ENCODE measurements around the gene FAAH2. TPM values are rescaled to one million over a fixed set of nuclear protein-coding genes. Genes with fewer than 3 reads are reported as not detected.
"Not testable (repeated sequence)": the region's sequence is repeated elsewhere in the genome, so short reads cannot be mapped to it uniquely, and the experiment has no call there.

Gene FAAH2
- total RNA-seq, 5 donors from 2014 or later (not counting 1 experiment from before 2014, with no cell fraction given) = 7.5 to 14.4 (median 10.4) TPM

GRCh38 chrX:57267308-57267707 is 19.2 kb upstream of the FAAH2 start:
- ATAC-seq (replicated peaks in 1 of 4) (no peak), DNase-seq (no peak)
- POLR2A ChIA-PET = no interaction called here
- no peak overlapping the region for H3K4me3 Mint-ChIP-seq
- peaks cover 0 to 7% (median 6%) of the 10 kb centered on the region in 3 donors for H3K9me3 Mint-ChIP-seq
- peaks cover 0 to 13% of the 10 kb centered on the region in 2 donors for H3K27me3 Mint-ChIP-seq
- WGBS (ENCODE audit: insufficient coverage) = no CpG with 5 or more reads among the region's 1 CpG
- Histone ChIP-seq H3K9me3 (no peaks in the 10 kb centered on the region), H3K27me3 (replicated peaks in 1 of 2; ENCODE audit: control insufficient read depth in 2 of 2, extremely low read depth in 1 of 2, insufficient read depth in 2 of 2, low read length in 1 of 2) (peaks cover 0 to 6% of the 10 kb centered on the region in 2 experiments), H3K4me3 (ENCODE audit: control insufficient read depth in 1 of 2, extremely low read depth in 1 of 2, low read length in 1 of 2) (no peak overlapping the region), H3K36me3 (ENCODE audit: control insufficient read depth in 2 of 2, extremely low read depth in 1 of 2, insufficient read depth in 1 of 2, low read length in 1 of 2) (no peaks in the 10 kb centered on the region), H3K27ac (ENCODE audit: low read length) (no peak overlapping the region), H3K4me1 (ENCODE audit: control insufficient read depth in 1 of 2, extremely low read depth in 1 of 2, insufficient read depth in 2 of 2, low read length in 2 of 2) (no peaks in the 10 kb centered on the region)
- H3K36me3 Mint-ChIP-seq = no peaks in the 10 kb centered on the region
- no peak overlapping the region for H3K27ac Mint-ChIP-seq
- H3K4me1 Mint-ChIP-seq = no peaks in the 10 kb centered on the region
- CTCF ChIA-PET = no interaction called here

DNA sequence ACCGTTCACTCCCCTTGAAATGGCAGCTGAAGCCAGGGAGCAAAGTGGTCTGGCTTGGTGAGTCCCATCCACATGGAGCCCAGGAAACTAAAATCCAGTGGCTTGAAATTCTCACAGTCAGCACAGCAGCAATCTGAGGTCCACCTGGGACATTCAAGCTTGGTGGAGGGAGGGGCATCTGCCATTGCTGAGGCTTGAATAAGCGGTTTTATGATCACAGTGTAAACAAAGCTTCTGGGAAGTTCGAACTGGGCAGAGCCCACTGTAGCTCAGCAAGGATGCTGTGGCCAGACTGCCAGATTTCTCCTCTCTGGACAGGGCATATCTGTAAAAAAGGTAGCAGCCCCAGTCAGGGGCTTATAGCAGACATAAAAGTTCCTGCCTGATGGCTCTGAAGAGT is 15.5 kb upstream of the FAAH2 start:
- Histone ChIP-seq H3K4me1 (ENCODE audit: control insufficient read depth in 1 of 2, extremely low read depth in 1 of 2, insufficient read depth in 2 of 2, low read length in 2 of 2) (no peaks in the 10 kb centered on the region), H3K4me3 (ENCODE audit: control insufficient read depth in 1 of 2, extremely low read depth in 1 of 2, low read length in 1 of 2) (no peak overlapping the region), H3K27ac (ENCODE audit: low read length) (no peak overlapping the region), H3K9me3 (no peaks in the 10 kb centered on the region), H3K36me3 (ENCODE audit: control insufficient read depth in 2 of 2, extremely low read depth in 1 of 2, insufficient read depth in 1 of 2, low read length in 1 of 2) (no peaks in the 10 kb centered on the region), H3K27me3 (replicated peaks in 1 of 2; ENCODE audit: control insufficient read depth in 2 of 2, extremely low read depth in 1 of 2, insufficient read depth in 2 of 2, low read length in 1 of 2) (peaks cover 0 to 3% of the 10 kb centered on the region in 2 experiments)
- peaks cover 0 to 21% of the 10 kb centered on the region in 2 donors for H3K27me3 Mint-ChIP-seq
- H3K4me3 Mint-ChIP-seq = no peak overlapping the region
- WGBS (ENCODE audit: insufficient coverage) = no CpG with 5 or more reads among the region's 3 CpGs
- no peaks in the 10 kb centered on the region for H3K36me3 Mint-ChIP-seq
- no peak for DNase-seq
- no peak overlapping the region for H3K27ac Mint-ChIP-seq
- CTCF ChIA-PET = no interaction called here
- H3K4me1 Mint-ChIP-seq = no peaks in the 10 kb centered on the region
- peaks cover 0 to 7% (median 6%) of the 10 kb centered on the region in 3 donors for H3K9me3 Mint-ChIP-seq
- ATAC-seq (replicated peaks in 1 of 4) = no peak
- POLR2A ChIA-PET = no interaction called here

GRCh38 chrX:57282568-57282967 is 3.9 kb upstream of the FAAH2 start:
- DNase-seq (peak in 1 of 35 experiments; percentile 49), ATAC-seq (replicated peaks in 1 of 4) (peak in 1 of 4 experiments; percentile 42)
- WGBS (ENCODE audit: insufficient coverage) = no CpG with 5 or more reads among the region's 4 CpGs
- H3K27me3 Mint-ChIP-seq = peaks cover 0 to 25% of the 10 kb centered on the region in 2 donors
- Histone ChIP-seq H3K4me1 (ENCODE audit: control insufficient read depth in 1 of 2, extremely low read depth in 1 of 2, insufficient read depth in 2 of 2, low read length in 2 of 2) (peaks cover 6% of the 10 kb centered on the region in 2 experiments), H3K36me3 (ENCODE audit: control insufficient read depth in 2 of 2, extremely low read depth in 1 of 2, insufficient read depth in 1 of 2, low read length in 1 of 2) (no peaks in the 10 kb centered on the region), H3K27me3 (replicated peaks in 1 of 2; ENCODE audit: control insufficient read depth in 2 of 2, extremely low read depth in 1 of 2, insufficient read depth in 2 of 2, low read length in 1 of 2) (no peaks in the 10 kb centered on the region), H3K27ac (ENCODE audit: low read length) (no peak overlapping the region), H3K9me3 (no peaks in the 10 kb centered on the region), H3K4me3 (ENCODE audit: control insufficient read depth in 1 of 2, extremely low read depth in 1 of 2, low read length in 1 of 2) (no peak overlapping the region)
- H3K9me3 Mint-ChIP-seq = no peaks in the 10 kb centered on the region
- no peaks in the 10 kb centered on the region for H3K36me3 Mint-ChIP-seq
- H3K4me1 Mint-ChIP-seq = peaks cover 16 to 30% (median 18%) of the 10 kb centered on the region in 3 donors
- POLR2A ChIA-PET = no interaction called here
- CTCF ChIA-PET = interaction anchor here (0.5 to 1.0 kb wide), 3 partner anchors 171 to 554 kb away, joined by 3 to 7 read pairs (median 3); no protein-coding TSS in a partner anchor
- no peak overlapping the region for H3K4me3 Mint-ChIP-seq
- H3K27ac Mint-ChIP-seq = peak overlapping the region; percentile 44 to 45

GRCh38 chrX:57285001-57285400 is 1.5 kb upstream of the FAAH2 start:
- peak overlapping the region; percentile 42 for H3K27ac ChIP-seq (ENCODE audit: low read length)
- no peak overlapping the region for H3K4me3 Mint-ChIP-seq
- 73% methylated on average over 2 of the region's 3 CpGs for WGBS (ENCODE audit: insufficient coverage)
- no peak overlapping the region for H3K4me3 ChIP-seq (ENCODE audit: control insufficient read depth in 1 of 2, extremely low read depth in 1 of 2, low read length in 1 of 2)
- DNase-seq (no peak), ATAC-seq (replicated peaks in 1 of 4) (no peak)
- no peaks in the 10 kb centered on the region for H3K27me3 ChIP-seq (replicated peaks in 1 of 2; ENCODE audit: control insufficient read depth in 2 of 2, extremely low read depth in 1 of 2, insufficient read depth in 2 of 2, low read length in 1 of 2)
- no peaks in the 10 kb centered on the region for H3K9me3 ChIP-seq
- H3K4me1 Mint-ChIP-seq = peaks cover 16 to 41% (median 26%) of the 10 kb centered on the region in 3 donors
- H3K9me3 Mint-ChIP-seq = no peaks in the 10 kb centered on the region
- ChIA-PET POLR2A (no interaction called here), CTCF (interaction anchor here (0.6 to 1.3 kb wide), 3 partner anchors 27 to 177 kb away, joined by 4 to 5 read pairs (median 5); no protein-coding TSS in a partner anchor)
- peak overlapping the region; percentile 89 to 93 for H3K27ac Mint-ChIP-seq
- peaks cover 6 to 9% of the 10 kb centered on the region in 2 experiments for H3K4me1 ChIP-seq (ENCODE audit: control insufficient read depth in 1 of 2, extremely low read depth in 1 of 2, insufficient read depth in 2 of 2, low read length in 2 of 2)
- H3K27me3 Mint-ChIP-seq = peaks cover 0 to 21% of the 10 kb centered on the region in 2 donors
- H3K36me3 Mint-ChIP-seq = no peaks in the 10 kb centered on the region
- H3K36me3 ChIP-seq (ENCODE audit: control insufficient read depth in 2 of 2, extremely low read depth in 1 of 2, insufficient read depth in 1 of 2, low read length in 1 of 2) = no peaks in the 10 kb centered on the region

DNA sequence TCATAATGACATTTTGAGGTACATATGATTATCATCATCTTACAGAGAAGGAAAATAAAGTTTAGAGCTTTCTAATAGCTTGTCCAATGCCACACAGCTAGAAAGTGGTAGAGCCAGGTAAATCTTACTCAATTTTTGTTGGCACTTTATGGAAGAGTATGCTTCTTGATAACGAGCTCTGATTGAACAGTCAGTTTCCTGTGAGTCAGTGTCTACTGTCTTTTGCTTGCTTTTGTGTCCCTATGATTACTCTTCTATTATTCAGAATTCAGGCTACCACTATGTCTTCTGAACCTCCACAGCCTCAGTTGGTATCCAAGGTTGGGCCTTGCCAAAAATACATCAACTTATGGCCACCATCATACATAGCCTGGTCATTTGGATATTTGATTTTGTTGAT is 2.6 kb downstream of the FAAH2 start:
- no peak overlapping the region for H3K27ac ChIP-seq (ENCODE audit: low read length)
- H3K27me3 ChIP-seq (replicated peaks in 1 of 2; ENCODE audit: control insufficient read depth in 2 of 2, extremely low read depth in 1 of 2, insufficient read depth in 2 of 2, low read length in 1 of 2) = no peaks in the 10 kb centered on the region
- peaks cover 0 to 4% of the 10 kb centered on the region in 2 experiments for H3K4me1 ChIP-seq (ENCODE audit: control insufficient read depth in 1 of 2, extremely low read depth in 1 of 2, insufficient read depth in 2 of 2, low read length in 2 of 2)
- H3K27me3 Mint-ChIP-seq = peaks cover 0 to 12% of the 10 kb centered on the region in 2 donors
- CTCF ChIA-PET = no interaction called here
- no peaks in the 10 kb centered on the region for H3K9me3 ChIP-seq
- no peak for DNase-seq
- no CpG with 5 or more reads among the region's 1 CpG for WGBS (ENCODE audit: insufficient coverage)
- no peaks in the 10 kb centered on the region for H3K9me3 Mint-ChIP-seq
- H3K27ac Mint-ChIP-seq = peak overlapping the region in 1 of 2 donors; percentile 17
- no peak overlapping the region for H3K4me3 ChIP-seq (ENCODE audit: control insufficient read depth in 1 of 2, extremely low read depth in 1 of 2, low read length in 1 of 2)
- peaks cover 16 to 57% (median 30%) of the 10 kb centered on the region in 3 donors for H3K4me1 Mint-ChIP-seq
- peak in 1 of 4 experiments; percentile 51 for ATAC-seq (replicated peaks in 1 of 4)
- POLR2A ChIA-PET = no interaction called here
- H3K36me3 ChIP-seq (ENCODE audit: control insufficient read depth in 2 of 2, extremely low read depth in 1 of 2, insufficient read depth in 1 of 2, low read length in 1 of 2) = no peaks in the 10 kb centered on the region
- H3K4me3 Mint-ChIP-seq = peak overlapping the region; percentile 27 to 66 (median 54)
- H3K36me3 Mint-ChIP-seq = peaks cover 14% of the 10 kb centered on the region

DNA sequence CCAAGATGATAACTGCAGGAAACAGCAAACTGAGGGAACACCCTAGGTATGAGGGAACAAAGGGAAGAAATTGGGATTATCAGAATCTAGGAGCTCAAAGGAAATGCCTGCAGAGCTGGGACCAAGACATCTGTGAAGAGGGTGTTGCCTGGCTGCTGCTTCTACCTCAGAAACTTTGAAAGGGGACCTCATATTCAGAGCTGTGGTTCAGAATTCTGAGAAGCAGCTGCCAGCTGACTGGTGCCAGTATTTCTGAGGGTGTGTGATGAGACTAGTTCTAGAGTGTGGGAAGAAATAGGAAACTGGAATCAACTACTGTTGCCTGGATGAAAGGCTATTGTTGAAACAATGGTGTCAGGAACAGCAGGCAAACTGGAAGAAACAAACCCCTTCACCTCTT is 8.5 kb downstream of the FAAH2 start:
- peaks cover 35% of the 10 kb centered on the region for H3K36me3 Mint-ChIP-seq
- peaks cover 0 to 19% of the 10 kb centered on the region in 2 donors for H3K27me3 Mint-ChIP-seq
- ChIA-PET POLR2A (no interaction called here), CTCF (no interaction called here)
- Histone ChIP-seq H3K9me3 (no peaks in the 10 kb centered on the region), H3K4me3 (ENCODE audit: control insufficient read depth in 1 of 2, extremely low read depth in 1 of 2, low read length in 1 of 2) (no peak overlapping the region), H3K27ac (ENCODE audit: low read length) (no peak overlapping the region), H3K36me3 (ENCODE audit: control insufficient read depth in 2 of 2, extremely low read depth in 1 of 2, insufficient read depth in 1 of 2, low read length in 1 of 2) (no peaks in the 10 kb centered on the region), H3K4me1 (ENCODE audit: control insufficient read depth in 1 of 2, extremely low read depth in 1 of 2, insufficient read depth in 2 of 2, low read length in 2 of 2) (peaks cover 0 to 9% of the 10 kb centered on the region in 2 experiments), H3K27me3 (replicated peaks in 1 of 2; ENCODE audit: control insufficient read depth in 2 of 2, extremely low read depth in 1 of 2, insufficient read depth in 2 of 2, low read length in 1 of 2) (no peaks in the 10 kb centered on the region)
- ATAC-seq (replicated peaks in 1 of 4) (no peak), DNase-seq (no peak)
- no peak overlapping the region for H3K4me3 Mint-ChIP-seq
- peaks cover 12 to 52% (median 27%) of the 10 kb centered on the region in 3 donors for H3K4me1 Mint-ChIP-seq
- peak overlapping the region in 1 of 2 donors; percentile 82 for H3K27ac Mint-ChIP-seq
- H3K9me3 Mint-ChIP-seq = no peaks in the 10 kb centered on the region

DNA sequence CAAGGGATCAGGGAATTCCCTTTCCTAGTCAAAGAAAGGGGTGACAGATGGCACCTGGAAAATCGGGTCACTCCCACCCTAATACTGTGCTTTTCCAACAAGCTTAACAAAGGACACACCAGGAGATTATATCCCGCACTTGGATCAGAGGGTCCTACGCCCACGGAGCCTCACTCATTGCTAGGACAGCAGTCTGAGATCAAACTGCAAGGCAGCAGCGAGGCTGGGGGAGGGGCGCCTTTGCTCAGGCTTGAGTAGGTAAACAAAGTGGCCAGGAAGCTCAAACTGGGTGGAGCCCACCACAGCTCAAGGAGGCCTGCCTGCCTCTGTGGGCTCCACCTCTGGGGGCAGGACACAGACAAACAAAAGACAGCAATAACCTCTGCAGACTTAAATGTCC is 9.2 kb downstream of the FAAH2 start:
- POLR2A ChIA-PET; H3K4me3 Mint-ChIP-seq; H3K4me1 ChIP-seq (ENCODE audit: control insufficient read depth in 1 of 2, extremely low read depth in 1 of 2, insufficient read depth in 2 of 2, low read length in 2 of 2); H3K27me3 ChIP-seq (replicated peaks in 1 of 2; ENCODE audit: control insufficient read depth in 2 of 2, extremely low read depth in 1 of 2, insufficient read depth in 2 of 2, low read length in 1 of 2); H3K27ac ChIP-seq (ENCODE audit: low read length); H3K9me3 Mint-ChIP-seq; H3K4me3 ChIP-seq (ENCODE audit: control insufficient read depth in 1 of 2, extremely low read depth in 1 of 2, low read length in 1 of 2); CTCF ChIA-PET; DNase-seq; H3K27ac Mint-ChIP-seq; ATAC-seq (replicated peaks in 1 of 4); H3K9me3 ChIP-seq; H3K36me3 ChIP-seq (ENCODE audit: control insufficient read depth in 2 of 2, extremely low read depth in 1 of 2, insufficient read depth in 1 of 2, low read length in 1 of 2): not testable (repeated sequence)
- WGBS (ENCODE audit: insufficient coverage) = no CpG with 5 or more reads among the region's 6 CpGs
- peaks cover 12 to 48% (median 27%) of the 10 kb centered on the region in 3 donors for H3K4me1 Mint-ChIP-seq
- H3K27me3 Mint-ChIP-seq = peaks cover 0 to 19% of the 10 kb centered on the region in 2 donors
- H3K36me3 Mint-ChIP-seq = peaks cover 35% of the 10 kb centered on the region

Measured in T-cell (primary cell).